Neural cell (in vitro differentiated cells): Measurements from ENCODE around the gene KIR2DL3. TPM values are rescaled to one million over a fixed set of nuclear protein-coding genes. Genes with fewer than 3 reads are reported as not detected.

Source experiments
- H2AFZ ChIP-seq: fragments of 200-600, 300-800 bp; sonication (generic), shearing (Covaris generic); 2 replicates; pipeline ENCODE4 v1.6.0; 2014; ENCODE audit warnings: low read depth, mild to moderate bottlenecking, antibody characterized with exemption, low read length, moderate library complexity
- H3F3A ChIP-seq: fragments of 200-600 bp; shearing (Covaris generic); 2 replicates; pipeline ENCODE4 v1.6.1; 2016; ENCODE audit warnings: mild to moderate bottlenecking, moderate library complexity, mixed read lengths, antibody characterized with exemption, low read length; ENCODE audit not compliant: insufficient read depth, poor library complexity, severe bottlenecking
- H3K27ac ChIP-seq: fragments of 200-600, 300-800 bp; sonication (generic), shearing (Covaris generic); 2 replicates; pipeline ENCODE4 v1.5.1; 2014; ENCODE audit warnings: mild to moderate bottlenecking, low read length, moderate library complexity
- H3K27me3 ChIP-seq: fragments of 300-800, 200-600 bp; sonication (generic), shearing (Covaris generic); 2 replicates; pipeline ENCODE4 v1.6.0; 2014; ENCODE audit warnings: mild to moderate bottlenecking, low read depth, low read length, moderate library complexity; ENCODE audit not compliant: insufficient read depth
- H3K36me3 ChIP-seq: fragments of 300-800, 200-600 bp; sonication (generic), shearing (Covaris generic); 2 replicates; pipeline ENCODE4 v1.5.1; 2014; ENCODE audit warnings: mild to moderate bottlenecking, antibody characterized with exemption, low read length, moderate library complexity; ENCODE audit not compliant: insufficient read depth
- H3K4me2 ChIP-seq: fragments of 300-800, 200-600 bp; sonication (generic), shearing (Covaris generic); 2 replicates; pipeline ENCODE4 v1.6.0; 2014; ENCODE audit warnings: mild to moderate bottlenecking, low read length
- H3K4me3 ChIP-seq: fragments of 300-800, 200-600 bp; sonication (generic), shearing (Covaris generic); 2 replicates; pipeline ENCODE4 v1.5.1; 2014; ENCODE audit warnings: mild to moderate bottlenecking, low read length, moderate library complexity
- H3K79me2 ChIP-seq: fragments of 200-600 bp; shearing (Covaris generic); replicated peaks from 2 replicates; pipeline ENCODE4 v1.6.0; 2014; ENCODE audit warnings: mild to moderate bottlenecking, low read length, moderate library complexity; ENCODE audit not compliant: insufficient read depth
- H3K9ac ChIP-seq: fragments of 300-800, 200-600 bp; sonication (generic), shearing (Covaris generic); 2 replicates; pipeline ENCODE4 v1.6.1; 2016; ENCODE audit warnings: mild to moderate bottlenecking, low read length, mixed read lengths
- H3K9me2 ChIP-seq: fragments of 200-600 bp; shearing (Covaris generic); 2 replicates; pipeline ENCODE4 v1.6.1; 2016; ENCODE audit warnings: mild to moderate bottlenecking, low read length, mixed read lengths; ENCODE audit not compliant: insufficient read depth
- H3K9me3 ChIP-seq: fragments of 200-600, 300-800 bp; sonication (generic), shearing (Covaris generic); 2 replicates; pipeline ENCODE4 v1.6.1; 2016; ENCODE audit warnings: mild to moderate bottlenecking, mixed run types, low read length, moderate library complexity, mixed read lengths
- H4K20me1 ChIP-seq: fragments of 200-600 bp; shearing (Covaris generic); 2 replicates; pipeline ENCODE4 v1.6.1; 2016; ENCODE audit warnings: mild to moderate bottlenecking, mixed run types; ENCODE audit not compliant: insufficient read depth
- EP300 ChIP-seq: fragments of 450-650 bp; conservative IDR thresholded peaks from 2 replicates; pipeline ENCODE4 v1.6.1; 2014; ENCODE audit warnings: antibody characterized with exemption, mild to moderate bottlenecking, moderate library complexity; ENCODE audit not compliant: poor library complexity, severe bottlenecking
- EZH2 ChIP-seq: fragments of 200-600, 300-800 bp; shearing (Covaris generic), sonication (generic); IDR thresholded peaks from 2 replicates; pipeline ENCODE4 v1.6.1; 2014; ENCODE audit warnings: antibody characterized with exemption, low read length, borderline replicate concordance, mild to moderate bottlenecking; ENCODE audit not compliant: insufficient read depth, poor library complexity, severe bottlenecking
- MXI1 ChIP-seq: fragments of 450-650 bp; conservative IDR thresholded peaks from 2 replicates; pipeline ENCODE4 v1.6.1; 2014; ENCODE audit warnings: antibody characterized with exemption, mild to moderate bottlenecking; ENCODE audit not compliant: poor library complexity, severe bottlenecking
- POLR2AphosphoS5 ChIP-seq: IDR thresholded peaks from 2 replicates; pipeline ENCODE4 v1.6.1; 2012
- RAD21 ChIP-seq: fragments of 450-650 bp; conservative IDR thresholded peaks from 2 replicates; pipeline ENCODE4 v1.6.1; 2014; ENCODE audit warnings: antibody characterized with exemption, mild to moderate bottlenecking, moderate library complexity
- SMC3 ChIP-seq: fragments of 450-650 bp; conservative IDR thresholded peaks from 2 replicates; pipeline ENCODE4 v1.6.1; 2014; ENCODE audit warnings: antibody characterized with exemption, mild to moderate bottlenecking, moderate library complexity; ENCODE audit not compliant: poor library complexity
- TAF1 ChIP-seq: IDR thresholded peaks from 2 replicates; pipeline ENCODE4 v1.6.1; 2012; ENCODE audit warnings: low read depth
- polyA plus RNA-seq: library from polyadenylated mRNA; depleted of rRNA; stranded (reverse); fragments of >200 nt; gene quantifications from 2 replicates; pipeline ENCODE4 v1.2.3, GENCODE V29; 2014
- TF ChIP-seq, protein P1 (sequence below): fragments of 450-650 bp; IDR thresholded peaks from 2 replicates; pipeline ENCODE4 v1.5.1; 2014; ENCODE audit warnings: antibody characterized with exemption, mild to moderate bottlenecking, moderate library complexity; ENCODE audit not compliant: poor library complexity, severe bottlenecking
- TF ChIP-seq, protein P2 (sequence below): IDR thresholded peaks from 2 replicates; pipeline ENCODE4 v1.6.1; 2012; ENCODE audit warnings: borderline replicate concordance

The KIR2DL3 gene
- polyA plus RNA-seq, 1 donor from 2014 or later, result not detected

DNA sequence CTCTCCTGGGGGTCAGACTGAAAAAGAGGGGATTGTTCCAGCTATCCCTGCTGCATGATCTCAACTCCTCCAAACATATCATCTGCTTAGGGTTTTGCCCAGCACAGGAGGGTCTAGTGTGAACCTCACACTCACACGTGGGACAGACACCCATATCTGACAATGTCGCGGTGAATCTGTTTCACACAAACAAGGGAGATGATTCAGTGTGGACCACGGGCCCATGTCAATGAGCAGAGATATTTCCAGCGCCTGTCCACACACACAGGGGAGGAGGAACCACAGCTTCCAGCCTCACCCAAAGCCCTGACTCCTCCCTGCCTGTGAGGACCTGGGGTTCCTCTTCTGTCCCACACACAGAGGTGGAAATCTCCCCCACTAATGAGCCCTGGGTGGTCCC, 43.7 kb upstream of the KIR2DL3 start:
- Histone ChIP-seq H3K4me2 (no peak overlapping the region), H2AFZ (no peak overlapping the region), H3K27me3 (no peaks in the 10 kb centered on the region), H3K79me2 (no peaks in the 10 kb centered on the region), H3K4me3 (no peak overlapping the region), H3K9me2 (no peaks in the 10 kb centered on the region), H3K36me3 (no peaks in the 10 kb centered on the region), H3K9me3 (peaks cover 3% of the 10 kb centered on the region), H3F3A (no peaks in the 10 kb centered on the region), H4K20me1 (no peaks in the 10 kb centered on the region), H3K27ac (no peak overlapping the region), H3K9ac (no peak overlapping the region)
- no peak for TF ChIP-seq RAD21
- no peak for TF ChIP-seq EZH2
- no peak for TF ChIP-seq POLR2AphosphoS5
- TF ChIP-seq, protein P1, sequence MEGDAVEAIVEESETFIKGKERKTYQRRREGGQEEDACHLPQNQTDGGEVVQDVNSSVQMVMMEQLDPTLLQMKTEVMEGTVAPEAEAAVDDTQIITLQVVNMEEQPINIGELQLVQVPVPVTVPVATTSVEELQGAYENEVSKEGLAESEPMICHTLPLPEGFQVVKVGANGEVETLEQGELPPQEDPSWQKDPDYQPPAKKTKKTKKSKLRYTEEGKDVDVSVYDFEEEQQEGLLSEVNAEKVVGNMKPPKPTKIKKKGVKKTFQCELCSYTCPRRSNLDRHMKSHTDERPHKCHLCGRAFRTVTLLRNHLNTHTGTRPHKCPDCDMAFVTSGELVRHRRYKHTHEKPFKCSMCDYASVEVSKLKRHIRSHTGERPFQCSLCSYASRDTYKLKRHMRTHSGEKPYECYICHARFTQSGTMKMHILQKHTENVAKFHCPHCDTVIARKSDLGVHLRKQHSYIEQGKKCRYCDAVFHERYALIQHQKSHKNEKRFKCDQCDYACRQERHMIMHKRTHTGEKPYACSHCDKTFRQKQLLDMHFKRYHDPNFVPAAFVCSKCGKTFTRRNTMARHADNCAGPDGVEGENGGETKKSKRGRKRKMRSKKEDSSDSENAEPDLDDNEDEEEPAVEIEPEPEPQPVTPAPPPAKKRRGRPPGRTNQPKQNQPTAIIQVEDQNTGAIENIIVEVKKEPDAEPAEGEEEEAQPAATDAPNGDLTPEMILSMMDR, result no peak
- TF ChIP-seq, protein P2, sequence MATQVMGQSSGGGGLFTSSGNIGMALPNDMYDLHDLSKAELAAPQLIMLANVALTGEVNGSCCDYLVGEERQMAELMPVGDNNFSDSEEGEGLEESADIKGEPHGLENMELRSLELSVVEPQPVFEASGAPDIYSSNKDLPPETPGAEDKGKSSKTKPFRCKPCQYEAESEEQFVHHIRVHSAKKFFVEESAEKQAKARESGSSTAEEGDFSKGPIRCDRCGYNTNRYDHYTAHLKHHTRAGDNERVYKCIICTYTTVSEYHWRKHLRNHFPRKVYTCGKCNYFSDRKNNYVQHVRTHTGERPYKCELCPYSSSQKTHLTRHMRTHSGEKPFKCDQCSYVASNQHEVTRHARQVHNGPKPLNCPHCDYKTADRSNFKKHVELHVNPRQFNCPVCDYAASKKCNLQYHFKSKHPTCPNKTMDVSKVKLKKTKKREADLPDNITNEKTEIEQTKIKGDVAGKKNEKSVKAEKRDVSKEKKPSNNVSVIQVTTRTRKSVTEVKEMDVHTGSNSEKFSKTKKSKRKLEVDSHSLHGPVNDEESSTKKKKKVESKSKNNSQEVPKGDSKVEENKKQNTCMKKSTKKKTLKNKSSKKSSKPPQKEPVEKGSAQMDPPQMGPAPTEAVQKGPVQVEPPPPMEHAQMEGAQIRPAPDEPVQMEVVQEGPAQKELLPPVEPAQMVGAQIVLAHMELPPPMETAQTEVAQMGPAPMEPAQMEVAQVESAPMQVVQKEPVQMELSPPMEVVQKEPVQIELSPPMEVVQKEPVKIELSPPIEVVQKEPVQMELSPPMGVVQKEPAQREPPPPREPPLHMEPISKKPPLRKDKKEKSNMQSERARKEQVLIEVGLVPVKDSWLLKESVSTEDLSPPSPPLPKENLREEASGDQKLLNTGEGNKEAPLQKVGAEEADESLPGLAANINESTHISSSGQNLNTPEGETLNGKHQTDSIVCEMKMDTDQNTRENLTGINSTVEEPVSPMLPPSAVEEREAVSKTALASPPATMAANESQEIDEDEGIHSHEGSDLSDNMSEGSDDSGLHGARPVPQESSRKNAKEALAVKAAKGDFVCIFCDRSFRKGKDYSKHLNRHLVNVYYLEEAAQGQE, result no peak
- no peak for TF ChIP-seq MXI1
- TF ChIP-seq TAF1, result no peak
- TF ChIP-seq SMC3, result no peak
- TF ChIP-seq EP300, result no peak

DNA sequence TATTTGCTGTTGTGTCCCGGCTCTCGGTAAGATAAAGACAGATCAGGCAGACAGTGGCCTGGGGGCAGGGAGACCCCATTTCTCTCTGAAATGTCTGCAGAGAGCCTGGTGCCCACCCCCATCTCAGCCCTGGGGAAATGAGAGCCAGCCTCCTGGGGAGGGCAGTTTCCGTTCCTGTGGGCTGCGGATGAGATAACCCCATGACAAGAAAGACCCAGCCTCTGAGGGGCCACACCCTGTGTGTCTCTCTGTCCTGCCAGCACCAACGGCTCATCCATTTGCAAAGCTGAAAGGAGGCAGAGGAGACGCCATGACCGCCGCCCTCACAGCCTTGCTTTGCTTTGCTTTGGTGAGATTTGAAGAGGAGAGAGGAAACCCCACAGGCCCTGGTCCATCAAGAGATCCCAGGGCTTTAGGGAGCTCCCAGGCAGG, 42.2 kb upstream of the KIR2DL3 start:
- H3K4me2 ChIP-seq, result no peak overlapping the region
- no peak overlapping the region for H3K9ac ChIP-seq
- H3F3A ChIP-seq, result no peaks in the 10 kb centered on the region
- no peaks in the 10 kb centered on the region for H3K36me3 ChIP-seq
- no peaks in the 10 kb centered on the region for H3K9me2 ChIP-seq
- no peak overlapping the region for H3K27ac ChIP-seq
- H3K27me3 ChIP-seq, result no peaks in the 10 kb centered on the region
- no peak for TF ChIP-seq EZH2
- TF ChIP-seq RAD21, result no peak
- TF ChIP-seq, protein P1, result no peak
- no peak for TF ChIP-seq POLR2AphosphoS5
- TF ChIP-seq, protein P2, result no peak
- no peak for TF ChIP-seq SMC3
- TF ChIP-seq MXI1, result no peak
- no peak for TF ChIP-seq EP300
- no peak for TF ChIP-seq TAF1
- H4K20me1 ChIP-seq, result no peaks in the 10 kb centered on the region
- H3K4me3 ChIP-seq, result no peak overlapping the region
- H3K9me3 ChIP-seq, result peaks cover 3% of the 10 kb centered on the region
- H3K79me2 ChIP-seq, result no peaks in the 10 kb centered on the region
- no peak overlapping the region for H2AFZ ChIP-seq
